A549 treated with AZD9567 at 1 μM for 4 hours (cell line): ENCODE data around the gene PLSCR2. TPM values are rescaled to one million over a fixed set of nuclear protein-coding genes. Genes with fewer than 3 reads are reported as not detected.

Experiments
- total RNA-seq: library from RNA; stranded (reverse); fragments of 200-300 nt; extraction: Qiagen RNA extraction; gene quantifications from 5 replicates; pipeline ENCODE4 v1.2.3, GENCODE V29; 2022; ENCODE audit not compliant: insufficient read depth

The PLSCR2 gene, protein sequence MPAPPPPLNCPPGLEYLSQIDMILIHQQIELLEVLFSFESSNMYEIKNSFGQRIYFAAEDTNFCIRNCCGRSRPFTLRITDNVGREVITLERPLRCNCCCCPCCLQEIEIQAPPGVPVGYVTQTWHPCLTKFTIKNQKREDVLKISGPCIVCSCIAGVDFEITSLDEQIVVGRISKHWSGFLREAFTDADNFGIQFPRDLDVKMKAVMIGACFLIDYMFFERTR
- total RNA-seq, result 0.08 TPM in 1 of 5 replicates, not detected in the others

DNA sequence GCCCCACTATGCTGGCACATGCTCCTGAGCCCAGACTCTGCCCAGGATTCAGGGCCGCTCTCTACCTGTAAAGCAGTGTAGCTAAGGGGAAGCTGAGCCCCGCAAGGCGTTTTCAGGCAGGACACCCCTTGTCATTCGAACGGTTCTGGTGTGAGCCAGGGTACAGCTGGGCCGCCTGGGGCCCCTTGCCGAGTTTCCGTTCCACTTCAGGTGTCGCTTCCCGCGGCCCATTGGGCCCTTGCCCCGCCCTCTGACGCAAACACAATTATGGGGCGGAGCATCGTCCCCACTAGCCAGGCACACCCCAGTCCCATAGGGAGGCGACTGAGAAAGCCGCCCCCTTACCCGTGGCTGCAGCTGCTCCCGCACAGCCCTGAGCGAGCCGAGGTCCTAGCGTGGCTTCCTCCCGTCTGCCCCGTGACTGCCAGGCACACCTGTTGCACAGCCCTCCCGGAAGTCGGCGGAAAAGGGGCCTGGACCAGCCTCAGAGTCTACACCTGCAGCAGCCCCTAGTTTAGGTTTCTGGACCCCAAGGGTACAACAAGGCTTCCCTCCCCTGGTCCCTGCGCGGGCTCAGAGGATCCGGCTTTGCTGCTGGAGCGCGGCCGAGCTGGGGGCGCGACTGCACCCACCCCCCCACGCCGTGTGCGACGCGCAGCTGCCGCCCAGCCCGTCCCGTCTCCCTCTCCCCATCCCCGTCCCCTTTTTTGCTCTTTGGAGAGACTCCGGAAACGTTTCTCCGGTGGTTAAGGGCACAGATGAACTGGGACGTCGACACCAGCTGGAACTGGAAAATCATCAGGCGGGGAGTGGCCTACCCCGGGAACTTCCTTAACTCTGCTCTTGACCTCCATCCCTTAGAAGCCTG lies at the start of gene PLSCR2:
PLSCR2 (minus strand) TSS at position 412 of the 868 bp plus-strand sequence. CDS start 9,657 bp downstream, outside the sequence.

Other genes with a start within 250 kb of the PLSCR2 start
- gene PLSCR4, start 218.5 kb downstream of the PLSCR2 start, total RNA-seq, result 4.9 to 7.9 TPM (median 6.5 TPM) in 5 replicates
- gene PLSCR1, start 75.0 kb upstream of the PLSCR2 start, total RNA-seq, result 42.1 to 56.5 TPM (median 42.8 TPM) in 5 replicates
- gene PLSCR5, start 135.8 kb upstream of the PLSCR2 start, total RNA-seq, result not detected in 5 replicates